HUES6 (cell line): ENCODE results near the gene DERL2.

Source experiments
- H3K27ac ChIP-seq: 2 replicates; pipeline ENCODE4 v1.7.0; 2013; ENCODE audit warnings: low read depth, mild to moderate bottlenecking, low read length, inconsistent platforms
- H3K27me3 ChIP-seq: 2 replicates; pipeline ENCODE4 v1.6.1; 2013; ENCODE audit warnings: low read length; ENCODE audit not compliant: control insufficient read depth, insufficient read depth
- H3K36me3 ChIP-seq: 2 replicates; pipeline ENCODE4 v1.6.1; 2013; ENCODE audit warnings: low read length; ENCODE audit not compliant: control insufficient read depth, insufficient read depth
- H3K4me1 ChIP-seq: 2 replicates; pipeline ENCODE4 v1.6.1; 2013; ENCODE audit warnings: low read length; ENCODE audit not compliant: control insufficient read depth, insufficient read depth
- H3K4me3 ChIP-seq: 2 replicates; pipeline ENCODE4 v1.5.1; 2013; ENCODE audit warnings: low read depth, low read length
- H3K9ac ChIP-seq: one replicate; pipeline ENCODE4 v1.6.1; 2013; ENCODE audit warnings: mild to moderate bottlenecking, low read length
- H3K9me3 ChIP-seq: 2 replicates; pipeline ENCODE4 v1.6.1; 2013; ENCODE audit warnings: low read depth, low read length; ENCODE audit not compliant: control insufficient read depth, insufficient read depth

Gene DERL2

DNA sequence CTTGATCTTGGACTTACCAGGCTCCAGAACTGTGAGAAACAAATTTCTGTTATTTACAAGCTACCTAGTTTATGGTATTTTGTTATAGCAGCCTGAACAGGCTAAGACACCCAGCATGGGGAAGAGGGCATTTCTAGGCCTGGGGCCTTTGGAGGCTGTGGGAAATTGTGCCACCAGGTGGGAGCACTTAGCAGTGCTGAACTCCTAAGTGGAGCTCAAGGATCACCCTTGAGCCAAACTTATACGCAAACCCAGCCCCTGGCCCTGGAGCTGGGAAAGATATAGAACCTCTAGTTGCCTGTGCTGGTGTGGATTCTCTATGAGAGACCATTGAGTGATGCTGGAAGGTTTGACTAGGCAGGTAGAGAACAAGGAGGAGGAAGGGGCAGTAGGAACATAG lies 36.5 kb upstream of the DERL2 start:
- H3K9ac ChIP-seq: no peak overlapping the region
- no peak overlapping the region for H3K27ac ChIP-seq
- no peak overlapping the region for H3K4me3 ChIP-seq
- no peaks in the 10 kb centered on the region for H3K27me3 ChIP-seq
- H3K4me1 ChIP-seq: no peaks in the 10 kb centered on the region; the same call in 1 of the 2 replicates
- no peaks in the 10 kb centered on the region for H3K9me3 ChIP-seq
- no peaks in the 10 kb centered on the region for H3K36me3 ChIP-seq

DNA sequence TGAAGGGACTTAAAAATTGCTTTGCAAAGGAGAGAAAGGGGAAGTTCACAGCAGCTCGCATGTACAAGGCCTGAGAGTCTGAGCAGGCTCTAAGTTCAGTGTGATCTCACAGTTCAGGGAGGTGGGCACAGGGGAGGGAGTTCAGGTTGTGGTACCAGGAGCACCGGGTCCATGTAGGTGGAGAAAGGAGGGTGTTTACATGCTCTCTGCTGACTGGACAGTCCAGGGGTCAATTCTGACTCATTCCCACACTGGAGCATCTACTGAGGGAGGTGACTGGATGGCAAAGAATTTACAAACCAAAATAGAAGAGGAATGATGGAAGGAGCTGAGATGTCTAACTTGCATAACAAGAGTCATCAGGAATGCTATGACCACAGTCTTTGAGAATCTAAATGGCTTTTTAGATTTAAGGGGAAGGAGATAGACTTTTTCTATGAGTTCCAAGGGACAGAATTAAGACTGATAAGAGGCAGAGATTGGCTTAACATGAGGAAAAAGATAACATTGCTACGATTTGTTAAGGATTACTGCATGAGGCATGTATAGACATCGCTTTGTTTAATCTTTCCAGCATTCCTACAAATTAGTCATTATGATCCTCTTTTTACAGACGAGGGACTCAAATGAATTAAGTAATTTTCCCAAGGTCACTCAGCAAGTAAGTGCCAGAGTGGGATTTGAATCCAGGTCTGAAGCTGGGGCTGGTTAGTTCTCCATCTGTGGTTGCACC lies 30.2 kb upstream of the DERL2 start:
- no peak overlapping the region for H3K9ac ChIP-seq
- H3K4me3 ChIP-seq: no peak overlapping the region
- H3K4me1 ChIP-seq: no peaks in the 10 kb centered on the region
- no peak overlapping the region for H3K27ac ChIP-seq
- no peaks in the 10 kb centered on the region for H3K9me3 ChIP-seq
- no peaks in the 10 kb centered on the region for H3K36me3 ChIP-seq
- H3K27me3 ChIP-seq: no peaks in the 10 kb centered on the region

DNA sequence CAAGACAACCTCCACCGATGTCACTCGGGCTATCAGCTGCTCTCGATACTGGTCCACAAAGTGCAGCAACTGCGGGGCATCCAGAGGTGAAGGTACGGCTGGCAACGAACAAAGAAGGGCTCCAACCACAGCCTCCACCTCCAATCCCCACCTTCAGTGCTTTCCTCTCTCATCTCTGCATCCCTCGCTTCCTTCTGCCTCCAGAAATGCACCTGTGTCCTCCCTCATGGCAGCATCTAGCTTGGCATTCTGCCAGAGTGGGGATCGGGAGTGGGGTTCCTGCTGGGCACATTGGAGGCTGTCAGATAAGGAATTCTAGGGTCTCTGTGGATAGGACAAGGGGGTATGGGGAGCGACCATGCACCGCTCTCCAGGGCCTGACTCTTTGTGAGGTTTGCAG lies 29.0 kb upstream of the DERL2 start:
- H3K27ac ChIP-seq: no peak overlapping the region
- no peaks in the 10 kb centered on the region for H3K9me3 ChIP-seq
- H3K36me3 ChIP-seq: no peaks in the 10 kb centered on the region
- no peak overlapping the region for H3K4me3 ChIP-seq
- no peak overlapping the region for H3K9ac ChIP-seq
- no peaks in the 10 kb centered on the region for H3K27me3 ChIP-seq
- no peaks in the 10 kb centered on the region for H3K4me1 ChIP-seq

DNA sequence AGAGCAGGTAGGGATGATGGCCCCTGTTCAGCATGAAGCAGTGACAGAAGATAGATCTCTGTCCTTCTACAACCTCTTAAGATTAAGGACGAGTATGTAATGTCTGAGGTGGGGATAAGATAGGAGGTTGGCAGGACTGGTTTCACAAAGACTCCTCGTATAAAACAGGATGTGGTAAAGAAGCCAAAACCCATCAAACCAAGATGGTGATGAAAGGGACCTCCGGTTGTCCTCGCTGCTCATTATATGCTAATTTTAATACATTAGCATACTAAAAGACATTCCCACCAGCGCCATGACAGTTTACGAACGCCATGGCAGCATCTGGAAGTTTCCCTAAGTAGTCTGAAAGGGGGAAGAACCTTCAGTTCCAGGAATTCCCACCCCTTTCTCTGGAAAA lies 27.6 kb upstream of the DERL2 start:
- H3K9me3 ChIP-seq: no peaks in the 10 kb centered on the region
- H3K4me3 ChIP-seq: no peak overlapping the region
- no peaks in the 10 kb centered on the region for H3K27me3 ChIP-seq
- H3K27ac ChIP-seq: no peak overlapping the region
- H3K9ac ChIP-seq: no peak overlapping the region
- H3K4me1 ChIP-seq: no peaks in the 10 kb centered on the region
- no peaks in the 10 kb centered on the region for H3K36me3 ChIP-seq

DNA sequence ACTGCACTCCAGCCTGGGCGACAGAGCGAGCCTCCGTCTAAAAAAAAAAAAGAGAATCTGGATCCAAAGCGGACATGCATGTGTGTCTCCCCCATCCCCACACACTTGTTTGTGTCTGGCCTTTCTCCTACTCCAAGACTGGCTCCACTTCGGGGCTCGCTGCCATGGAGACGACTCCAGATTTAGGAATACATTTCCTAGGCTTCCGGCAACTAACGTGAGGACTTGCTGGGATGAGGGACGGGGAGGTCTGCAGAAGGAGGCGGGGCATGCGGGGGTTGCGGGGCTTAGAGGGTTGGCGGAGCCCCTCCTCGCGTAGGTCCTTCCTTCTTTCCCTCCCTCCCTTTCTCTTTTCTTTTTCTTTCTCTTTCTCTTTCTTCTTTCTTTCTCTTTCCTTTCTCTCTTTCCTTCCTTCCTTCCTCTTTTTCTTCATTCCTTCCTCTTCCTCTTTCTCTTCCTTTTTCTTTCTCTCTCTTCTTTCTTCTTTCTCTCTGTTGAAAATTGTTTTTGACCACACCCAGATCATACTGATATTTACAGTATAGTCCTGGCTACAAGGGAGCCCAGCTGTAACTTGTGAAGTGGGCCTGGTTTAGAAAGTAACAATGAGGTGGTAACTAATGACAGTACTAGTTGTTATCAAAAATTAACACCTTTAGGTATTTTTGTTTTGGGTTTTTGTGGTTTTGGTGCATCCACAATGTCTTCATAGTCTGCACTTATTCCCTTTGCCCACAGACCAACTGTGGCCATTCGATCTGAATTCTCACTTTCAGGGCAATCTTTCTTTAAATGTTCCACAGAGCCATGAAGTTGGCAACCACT lies 25.6 kb upstream of the DERL2 start:
- Histone ChIP-seq H3K4me1 (no peaks in the 10 kb centered on the region), H3K4me3 (no peak overlapping the region), H3K9me3 (no peaks in the 10 kb centered on the region), H3K27me3 (no peaks in the 10 kb centered on the region), H3K36me3 (no peaks in the 10 kb centered on the region), H3K9ac (no peak overlapping the region), H3K27ac (no peak overlapping the region)

DNA sequence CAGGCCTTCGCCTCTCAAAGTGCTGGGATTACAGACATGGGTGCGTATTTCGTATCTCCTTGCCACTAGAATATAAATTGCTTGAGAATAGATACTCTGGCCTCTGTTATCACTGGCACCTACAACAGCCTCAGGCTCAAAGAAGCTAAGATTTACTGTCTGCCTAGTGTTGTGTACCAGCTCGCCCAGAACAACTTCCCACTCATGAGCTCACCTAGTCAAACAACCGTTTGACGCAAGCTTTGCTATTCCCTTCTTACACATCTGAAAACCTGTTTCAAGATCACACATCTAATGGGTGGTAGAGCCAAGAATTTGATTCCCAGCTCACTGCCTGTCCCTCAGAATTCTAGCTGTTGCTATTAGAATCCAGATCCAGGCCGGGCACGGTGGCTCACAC lies 24.8 kb upstream of the DERL2 start:
- Histone ChIP-seq H3K9me3 (no peaks in the 10 kb centered on the region), H3K4me1 (no peaks in the 10 kb centered on the region), H3K36me3 (no peaks in the 10 kb centered on the region), H3K27me3 (no peaks in the 10 kb centered on the region), H3K27ac (no peak overlapping the region), H3K9ac (no peak overlapping the region), H3K4me3 (no peak overlapping the region)

DNA sequence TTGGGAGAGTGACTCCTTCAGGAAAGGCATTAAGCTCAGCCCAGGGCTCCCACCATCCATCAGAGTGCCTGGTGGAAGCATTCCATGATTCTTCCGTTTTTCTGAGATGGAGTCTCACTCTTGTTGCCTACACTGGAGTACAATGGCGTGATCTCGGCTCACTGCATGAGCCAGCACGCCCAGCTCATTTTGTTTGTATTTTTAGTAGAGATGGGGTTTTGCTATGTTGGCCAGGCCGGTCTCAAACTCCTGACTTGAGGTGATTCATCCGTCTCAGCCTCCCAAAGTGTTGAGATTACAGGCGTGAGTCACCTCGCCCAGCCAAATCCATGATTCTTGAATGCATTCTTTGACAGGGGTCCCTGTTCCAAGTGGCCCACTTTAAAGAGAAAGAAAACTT lies 23.5 kb upstream of the DERL2 start:
- Histone ChIP-seq H3K9ac (no peak overlapping the region), H3K4me1 (no peaks in the 10 kb centered on the region), H3K9me3 (no peaks in the 10 kb centered on the region), H3K27ac (no peak overlapping the region), H3K27me3 (no peaks in the 10 kb centered on the region), H3K4me3 (no peak overlapping the region), H3K36me3 (no peaks in the 10 kb centered on the region)

DNA sequence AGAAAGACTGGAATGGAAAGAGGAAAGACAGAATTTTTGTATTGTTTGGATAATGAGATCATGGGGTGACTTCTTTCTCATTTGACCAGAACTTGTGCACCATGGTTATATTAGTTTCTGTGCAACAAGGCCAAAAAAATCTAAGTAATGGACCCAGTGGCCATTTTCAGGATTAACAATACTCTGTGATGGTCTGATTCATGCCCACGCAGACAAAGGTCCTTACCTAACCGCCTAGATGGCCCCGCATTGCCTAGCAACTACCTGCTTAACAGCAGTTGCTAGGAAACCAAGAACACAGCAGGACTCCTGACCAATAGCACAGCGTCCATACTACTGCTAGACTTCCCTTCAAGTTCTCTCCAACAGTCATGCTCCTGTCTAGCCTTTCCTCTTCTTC lies 22.8 kb upstream of the DERL2 start:
- no peaks in the 10 kb centered on the region for H3K36me3 ChIP-seq
- H3K4me3 ChIP-seq: no peak overlapping the region
- H3K9ac ChIP-seq: no peak overlapping the region
- no peaks in the 10 kb centered on the region for H3K9me3 ChIP-seq
- no peak overlapping the region for H3K27ac ChIP-seq
- H3K27me3 ChIP-seq: no peaks in the 10 kb centered on the region
- H3K4me1 ChIP-seq: no peaks in the 10 kb centered on the region

DNA sequence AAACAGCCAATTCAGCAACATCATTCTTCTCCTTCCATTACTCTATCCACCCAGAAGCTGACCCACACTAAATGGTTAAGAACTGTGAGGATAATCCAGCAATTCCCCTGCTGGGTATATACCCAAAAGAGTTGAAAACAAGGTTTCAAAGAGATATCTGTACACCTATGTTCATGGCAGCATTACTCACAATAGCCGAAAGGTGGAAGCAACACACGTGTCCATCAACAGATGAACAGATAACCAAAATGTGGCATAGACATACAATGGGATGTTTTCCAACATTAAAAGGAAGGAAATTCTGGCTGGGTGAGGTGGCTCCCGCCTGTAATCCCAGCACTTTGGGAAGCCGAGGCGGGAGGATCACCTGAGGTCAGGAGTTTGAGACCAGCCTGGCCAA lies 20.3 kb upstream of the DERL2 start:
- Histone ChIP-seq H3K9me3 (no peaks in the 10 kb centered on the region), H3K27ac (no peak overlapping the region), H3K4me3 (no peak overlapping the region), H3K9ac (no peak overlapping the region), H3K4me1 (peaks cover 3% of the 10 kb centered on the region; the same call in 1 of the 2 replicates), H3K27me3 (peaks cover 21% of the 10 kb centered on the region), H3K36me3 (no peaks in the 10 kb centered on the region)

DNA sequence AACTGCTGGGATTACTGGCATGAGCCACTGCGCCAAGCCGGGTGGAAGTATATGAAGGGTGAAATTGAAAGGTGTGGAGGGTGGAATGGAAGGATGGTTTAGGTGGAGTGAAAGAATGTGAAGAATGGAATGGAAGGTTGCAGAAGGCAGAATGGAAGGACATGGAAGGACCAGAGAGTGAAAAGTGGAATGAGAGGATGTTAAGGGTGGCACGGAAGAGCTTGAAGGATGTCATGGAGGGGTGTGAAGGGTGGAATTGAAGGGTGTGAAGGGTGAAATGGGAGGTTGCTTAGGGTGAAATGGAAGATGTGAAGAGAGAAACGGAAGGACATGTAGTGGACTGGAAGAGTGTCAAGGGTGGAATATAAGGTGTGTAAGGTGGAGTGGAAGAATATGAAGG lies 16.6 kb upstream of the DERL2 start:
- Histone ChIP-seq H3K36me3 (no peaks in the 10 kb centered on the region), H3K27ac (no peak overlapping the region), H3K4me1 (peaks cover 8% of the 10 kb centered on the region; the same call in 1 of the 2 replicates), H3K9ac (no peak overlapping the region), H3K27me3 (peaks cover 46% of the 10 kb centered on the region), H3K4me3 (no peak overlapping the region), H3K9me3 (no peaks in the 10 kb centered on the region)

DNA sequence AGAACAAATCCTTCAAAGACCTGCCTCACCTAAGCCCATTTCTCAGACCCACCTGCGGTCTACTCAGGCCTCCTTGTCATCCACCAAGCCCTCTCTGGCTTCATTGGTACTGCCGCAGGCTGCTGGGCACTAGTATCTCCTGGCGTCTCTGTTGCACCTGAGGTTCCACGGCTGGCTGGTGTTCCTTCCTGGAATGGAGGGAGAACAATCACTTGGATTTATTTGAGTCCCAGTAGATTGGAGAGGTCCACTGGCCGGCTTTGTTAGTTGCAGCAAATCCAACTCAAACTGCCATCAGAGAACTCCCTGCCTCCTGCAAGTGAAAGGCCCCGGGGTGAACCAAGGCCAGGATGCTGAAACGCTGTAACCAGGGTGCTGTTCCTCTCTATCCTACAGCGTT lies 15.7 kb upstream of the DERL2 start:
- no peak overlapping the region for H3K4me3 ChIP-seq
- H3K9ac ChIP-seq: no peak overlapping the region
- H3K4me1 ChIP-seq: peaks cover 8% of the 10 kb centered on the region; the same call in 1 of the 2 replicates

More for the DNA sequence above, 15.7 kb upstream of the DERL2 start:
- H3K36me3 ChIP-seq: no peaks in the 10 kb centered on the region
- H3K27me3 ChIP-seq: peaks cover 52% of the 10 kb centered on the region
- H3K27ac ChIP-seq: no peak overlapping the region
- no peaks in the 10 kb centered on the region for H3K9me3 ChIP-seq
